ENCODE measurements around the gene PEX10. TPM values are rescaled to one million over a fixed set of nuclear protein-coding genes. Genes with fewer than 3 reads are reported as not detected.

Gene PEX10
- total RNA-seq, 2 donors from 2014 or later = 18.1 to 26.5 TPM

GRCh38 chr1:2396059-2396458 is 16.3 kb downstream of the PEX10 start:
- TF ChIP-seq, protein P1, sequence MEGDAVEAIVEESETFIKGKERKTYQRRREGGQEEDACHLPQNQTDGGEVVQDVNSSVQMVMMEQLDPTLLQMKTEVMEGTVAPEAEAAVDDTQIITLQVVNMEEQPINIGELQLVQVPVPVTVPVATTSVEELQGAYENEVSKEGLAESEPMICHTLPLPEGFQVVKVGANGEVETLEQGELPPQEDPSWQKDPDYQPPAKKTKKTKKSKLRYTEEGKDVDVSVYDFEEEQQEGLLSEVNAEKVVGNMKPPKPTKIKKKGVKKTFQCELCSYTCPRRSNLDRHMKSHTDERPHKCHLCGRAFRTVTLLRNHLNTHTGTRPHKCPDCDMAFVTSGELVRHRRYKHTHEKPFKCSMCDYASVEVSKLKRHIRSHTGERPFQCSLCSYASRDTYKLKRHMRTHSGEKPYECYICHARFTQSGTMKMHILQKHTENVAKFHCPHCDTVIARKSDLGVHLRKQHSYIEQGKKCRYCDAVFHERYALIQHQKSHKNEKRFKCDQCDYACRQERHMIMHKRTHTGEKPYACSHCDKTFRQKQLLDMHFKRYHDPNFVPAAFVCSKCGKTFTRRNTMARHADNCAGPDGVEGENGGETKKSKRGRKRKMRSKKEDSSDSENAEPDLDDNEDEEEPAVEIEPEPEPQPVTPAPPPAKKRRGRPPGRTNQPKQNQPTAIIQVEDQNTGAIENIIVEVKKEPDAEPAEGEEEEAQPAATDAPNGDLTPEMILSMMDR (IDR thresholded peaks at IDR 0.05) = no peak
- no peak for TF ChIP-seq POLR2A (IDR thresholded peaks at IDR 0.05)
- Histone ChIP-seq H3K4me1 (peaks cover 33% of the 10 kb centered on the region), H3K4me3 (no peak overlapping the region), H3K27ac (no peak overlapping the region), H3K36me3 (replicated peaks in 1 of 2; ENCODE audit: insufficient read depth in 1 of 2, low read depth in 2 of 2) (peaks cover 0 to 26% of the 10 kb centered on the region in 2 donors), H3K27me3 (no peaks in the 10 kb centered on the region), H3K9me3 (no peaks in the 10 kb centered on the region)
- WGBS, 2 donors = 78 to 83% methylated on average over 16 to 17 of the region's 17 CpGs
- ATAC-seq (no peak), DNase-seq (no peak)
- intact Hi-C loops (cut with DNase I) = no loop called here

DNA sequence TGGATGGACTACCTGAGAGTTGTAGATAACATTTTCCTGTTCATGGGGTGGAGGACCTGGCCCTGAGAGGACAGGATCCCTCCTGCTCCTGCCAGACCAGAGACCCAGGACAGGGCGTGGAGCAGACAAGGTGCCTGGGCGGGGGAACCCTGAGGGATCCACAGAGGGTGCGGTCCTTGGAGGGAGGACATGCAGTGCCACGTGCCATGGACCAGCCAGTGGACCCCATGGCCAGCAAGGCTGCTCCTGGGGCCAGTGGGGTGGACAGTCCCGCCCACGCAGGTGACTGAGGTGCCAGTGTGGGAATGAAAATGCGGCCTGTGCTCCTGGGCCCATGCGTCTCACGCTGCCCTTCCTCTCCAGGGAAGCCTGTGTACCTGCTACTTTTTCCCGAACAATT is 17.1 kb downstream of the PEX10 start:
- WGBS, 2 donors = 83% methylated on average over 8 to 10 of the region's 10 CpGs
- Histone ChIP-seq H3K9me3 (no peaks in the 10 kb centered on the region), H3K36me3 (replicated peaks in 1 of 2; ENCODE audit: insufficient read depth in 1 of 2, low read depth in 2 of 2) (peaks cover 0 to 21% of the 10 kb centered on the region in 2 donors)

DNA sequence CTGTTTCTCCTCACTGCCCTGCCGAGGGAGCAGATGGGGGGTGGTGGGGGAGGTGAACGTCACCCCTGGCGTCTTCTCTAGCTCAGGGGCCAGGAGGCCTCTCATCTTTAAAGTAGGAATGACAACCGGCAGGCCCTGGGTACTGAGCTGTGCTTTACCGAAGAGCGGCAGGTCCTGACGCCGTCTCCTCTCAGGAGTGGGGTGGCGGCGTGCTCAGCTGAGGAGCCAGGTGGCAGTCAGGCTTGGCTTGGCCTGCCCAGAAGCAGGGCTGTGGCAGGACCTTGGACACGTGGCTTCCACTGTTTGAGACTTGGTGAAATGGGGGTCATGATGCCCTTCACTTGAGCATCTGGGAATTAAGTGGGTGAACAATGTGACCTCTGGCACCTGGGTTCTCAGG is 17.6 kb downstream of the PEX10 start:
- 58 to 62% methylated on average over 3 to 11 of the region's 11 CpGs for WGBS, 2 donors
- no peak for DNase-seq
- intact Hi-C loops (cut with DNase I) = no loop called here
- Histone ChIP-seq H3K27me3 (no peaks in the 10 kb centered on the region), H3K4me3 (no peak overlapping the region), H3K4me1 (peaks cover 45% of the 10 kb centered on the region), H3K27ac (peak overlapping the region in 2 of 4 donors; percentile 4 to 95), H3K36me3 (replicated peaks in 1 of 2; ENCODE audit: insufficient read depth in 1 of 2, low read depth in 2 of 2) (peaks cover 0 to 20% of the 10 kb centered on the region in 2 donors), H3K9me3 (no peaks in the 10 kb centered on the region)
- no peak for ATAC-seq
- TF ChIP-seq, protein P1 (IDR thresholded peaks at IDR 0.05) = no peak
- TF ChIP-seq POLR2A (IDR thresholded peaks at IDR 0.05) = no peak

More for the DNA sequence above, 17.1 kb downstream of the PEX10 start:
- ATAC-seq (no peak), DNase-seq (no peak)
- TF ChIP-seq, protein P1 (IDR thresholded peaks at IDR 0.05) = no peak
- no peak for TF ChIP-seq POLR2A (IDR thresholded peaks at IDR 0.05)
- Histone ChIP-seq H3K4me1 (peaks cover 41% of the 10 kb centered on the region), H3K27me3 (no peaks in the 10 kb centered on the region), H3K4me3 (no peak overlapping the region), H3K27ac (peak overlapping the region in 1 of 4 donors; percentile 4)
- intact Hi-C loops (cut with DNase I) = no loop called here

GRCh38 chr1:2394220-2394619 is 18.1 kb downstream of the PEX10 start:
- ATAC-seq (no peak), DNase-seq (no peak)
- Histone ChIP-seq H3K27me3 (no peaks in the 10 kb centered on the region), H3K36me3 (replicated peaks in 1 of 2; ENCODE audit: insufficient read depth in 1 of 2, low read depth in 2 of 2) (peaks cover 0 to 16% of the 10 kb centered on the region in 2 donors), H3K4me3 (no peak overlapping the region), H3K27ac (peak overlapping the region in 3 of 4 donors; percentile 6 to 95 (median 93)), H3K4me1 (peaks cover 45% of the 10 kb centered on the region), H3K9me3 (no peaks in the 10 kb centered on the region)
- intact Hi-C loops (cut with DNase I) = no loop called here
- 81 to 82% methylated on average over 7 of the region's 7 CpGs for WGBS, 2 donors
- TF ChIP-seq, protein P1 (IDR thresholded peaks at IDR 0.05) = no peak
- TF ChIP-seq POLR2A (IDR thresholded peaks at IDR 0.05) = no peak

GRCh38 chr1:2393471-2393877 is 18.9 kb downstream of the PEX10 start:
- intact Hi-C loops (cut with DNase I) = no loop called here
- ATAC-seq (no peak), DNase-seq (peak; percentile 50 to 66 (median 59))
- Histone ChIP-seq H3K4me1 (peaks cover 45% of the 10 kb centered on the region), H3K36me3 (replicated peaks in 1 of 2; ENCODE audit: insufficient read depth in 1 of 2, low read depth in 2 of 2) (peaks cover 0 to 13% of the 10 kb centered on the region in 2 donors), H3K4me3 (no peak overlapping the region), H3K27ac (peak overlapping the region; percentile 6 to 95 (median 52)), H3K27me3 (no peaks in the 10 kb centered on the region), H3K9me3 (no peaks in the 10 kb centered on the region)
- TF ChIP-seq, protein P1 (IDR thresholded peaks at IDR 0.05) = no peak
- peak in 1 of 3 donors; percentile 22 for TF ChIP-seq POLR2A (IDR thresholded peaks at IDR 0.05)
- WGBS, 2 donors = 33 to 45% methylated on average over 9 of the region's 9 CpGs
